Endothelial cell (in vitro differentiated cells): Measurements from ENCODE around the gene TCTN2. TPM values are rescaled to one million over a fixed set of nuclear protein-coding genes. Genes with fewer than 3 reads are reported as not detected.

ENCODE experiments used
- DNase-seq: peaks from one replicate; pipeline ENCODE4 v3.0.0; 2021; ENCODE audit warnings: low spot score
- H3K27ac Mint-ChIP-seq: one replicate; pipeline ENCODE4 v1.8.0; 2021; ENCODE audit warnings: mixed read lengths, inconsistent platforms; ENCODE audit not compliant: unreplicated experiment
- H3K27me3 Mint-ChIP-seq: one replicate; pipeline ENCODE4 v1.8.0; 2021; ENCODE audit warnings: mild to moderate bottlenecking, moderate library complexity, mixed read lengths, inconsistent platforms; ENCODE audit not compliant: unreplicated experiment
- H3K36me3 Mint-ChIP-seq: one replicate; pipeline ENCODE4 v1.8.0; 2021; ENCODE audit warnings: mild to moderate bottlenecking, low read depth, mixed read lengths, inconsistent platforms; ENCODE audit not compliant: unreplicated experiment
- H3K4me1 Mint-ChIP-seq: one replicate; pipeline ENCODE4 v1.8.0; 2021; ENCODE audit warnings: mild to moderate bottlenecking, mixed read lengths, inconsistent platforms; ENCODE audit not compliant: unreplicated experiment
- H3K4me3 Mint-ChIP-seq: one replicate; pipeline ENCODE4 v1.8.0; 2021; ENCODE audit warnings: mild to moderate bottlenecking, mixed read lengths, inconsistent platforms; ENCODE audit not compliant: unreplicated experiment
- H3K9me3 Mint-ChIP-seq: one replicate; pipeline ENCODE4 v1.8.0; 2021; ENCODE audit warnings: mixed read lengths, inconsistent platforms; ENCODE audit not compliant: unreplicated experiment
- total RNA-seq: library from RNA; stranded (reverse); fragmentation: NEBNext Ultra II Directional; extraction: Animal tissue kit (Norgen Biotek cat#: 25700); gene quantifications from one replicate; pipeline ENCODE4 v1.2.1, GENCODE V29; 2021; ENCODE audit not compliant: unreplicated experiment
- TF ChIP-seq, protein P1 (sequence below): fragments of 200-600 bp; sonication (generic); IDR thresholded peaks from one replicate; pipeline ENCODE4 v1.5.0; 2021; ENCODE audit warnings: antibody characterized with exemption; ENCODE audit not compliant: unreplicated experiment

Gene TCTN2
- total RNA-seq, 1 donor from 2014 or later: 11.3 TPM

DNA sequence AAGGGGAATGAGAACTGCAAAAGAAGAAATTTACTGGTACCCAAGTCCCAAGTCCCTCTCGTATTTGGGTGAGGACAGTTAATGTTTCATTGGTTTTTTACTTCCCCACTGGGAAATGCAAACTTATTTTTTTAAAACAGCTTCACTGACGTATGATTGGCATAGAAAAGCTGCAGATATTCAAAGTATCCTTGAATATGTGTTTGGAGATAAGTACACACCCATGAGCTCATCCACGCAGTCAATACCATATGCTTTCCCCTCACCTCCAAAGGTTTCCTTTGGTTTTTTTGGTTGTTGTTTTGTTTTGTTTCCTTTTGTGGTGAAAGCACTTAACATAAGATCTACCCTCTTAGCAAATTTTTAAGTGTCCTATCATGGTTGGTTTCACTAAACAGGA lies 13.1 kb downstream of the TCTN2 start:
- no peak for DNase-seq
- H3K36me3 Mint-ChIP-seq: peaks cover 10% of the 10 kb centered on the region
- no peaks in the 10 kb centered on the region for H3K4me1 Mint-ChIP-seq
- H3K4me3 Mint-ChIP-seq: no peak overlapping the region
- H3K27me3 Mint-ChIP-seq: peaks cover 3% of the 10 kb centered on the region
- TF ChIP-seq, protein P1, sequence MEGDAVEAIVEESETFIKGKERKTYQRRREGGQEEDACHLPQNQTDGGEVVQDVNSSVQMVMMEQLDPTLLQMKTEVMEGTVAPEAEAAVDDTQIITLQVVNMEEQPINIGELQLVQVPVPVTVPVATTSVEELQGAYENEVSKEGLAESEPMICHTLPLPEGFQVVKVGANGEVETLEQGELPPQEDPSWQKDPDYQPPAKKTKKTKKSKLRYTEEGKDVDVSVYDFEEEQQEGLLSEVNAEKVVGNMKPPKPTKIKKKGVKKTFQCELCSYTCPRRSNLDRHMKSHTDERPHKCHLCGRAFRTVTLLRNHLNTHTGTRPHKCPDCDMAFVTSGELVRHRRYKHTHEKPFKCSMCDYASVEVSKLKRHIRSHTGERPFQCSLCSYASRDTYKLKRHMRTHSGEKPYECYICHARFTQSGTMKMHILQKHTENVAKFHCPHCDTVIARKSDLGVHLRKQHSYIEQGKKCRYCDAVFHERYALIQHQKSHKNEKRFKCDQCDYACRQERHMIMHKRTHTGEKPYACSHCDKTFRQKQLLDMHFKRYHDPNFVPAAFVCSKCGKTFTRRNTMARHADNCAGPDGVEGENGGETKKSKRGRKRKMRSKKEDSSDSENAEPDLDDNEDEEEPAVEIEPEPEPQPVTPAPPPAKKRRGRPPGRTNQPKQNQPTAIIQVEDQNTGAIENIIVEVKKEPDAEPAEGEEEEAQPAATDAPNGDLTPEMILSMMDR: no peak
- no peaks in the 10 kb centered on the region for H3K9me3 Mint-ChIP-seq
- H3K27ac Mint-ChIP-seq: no peak overlapping the region

DNA sequence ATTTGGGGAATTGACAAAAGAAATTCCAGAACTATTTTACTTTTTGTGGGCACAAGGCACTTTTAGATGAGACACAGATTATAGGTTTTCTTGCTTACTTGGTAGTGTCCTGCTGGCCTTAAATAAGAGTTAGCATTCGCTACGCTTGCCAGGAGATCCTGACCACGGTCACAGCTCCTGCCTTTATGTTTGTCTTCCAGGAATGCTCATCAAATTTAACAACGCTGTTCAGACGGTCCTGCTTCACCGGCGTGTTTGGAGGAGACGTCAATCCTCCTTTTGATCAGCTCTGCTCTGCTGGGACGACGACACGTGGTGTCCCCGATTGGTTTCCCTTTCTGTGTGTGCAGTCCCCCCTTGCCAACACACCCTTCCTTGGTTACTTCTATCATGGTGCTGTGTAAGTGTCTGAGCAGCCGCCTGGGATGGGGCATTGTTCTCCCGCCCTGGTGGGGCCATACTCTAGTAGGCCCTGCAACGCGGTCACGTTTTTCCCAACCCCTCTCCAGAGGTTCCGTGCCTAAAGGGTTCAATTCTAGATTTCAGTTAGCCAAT lies 15.8 kb downstream of the TCTN2 start:
- H3K27ac Mint-ChIP-seq: no peak overlapping the region
- no peak for DNase-seq
- peaks cover 1% of the 10 kb centered on the region for H3K27me3 Mint-ChIP-seq
- TF ChIP-seq, protein P1: no peak
- no peaks in the 10 kb centered on the region for H3K9me3 Mint-ChIP-seq
- H3K4me3 Mint-ChIP-seq: no peak overlapping the region
- H3K4me1 Mint-ChIP-seq: no peaks in the 10 kb centered on the region
- peaks cover 12% of the 10 kb centered on the region for H3K36me3 Mint-ChIP-seq

DNA sequence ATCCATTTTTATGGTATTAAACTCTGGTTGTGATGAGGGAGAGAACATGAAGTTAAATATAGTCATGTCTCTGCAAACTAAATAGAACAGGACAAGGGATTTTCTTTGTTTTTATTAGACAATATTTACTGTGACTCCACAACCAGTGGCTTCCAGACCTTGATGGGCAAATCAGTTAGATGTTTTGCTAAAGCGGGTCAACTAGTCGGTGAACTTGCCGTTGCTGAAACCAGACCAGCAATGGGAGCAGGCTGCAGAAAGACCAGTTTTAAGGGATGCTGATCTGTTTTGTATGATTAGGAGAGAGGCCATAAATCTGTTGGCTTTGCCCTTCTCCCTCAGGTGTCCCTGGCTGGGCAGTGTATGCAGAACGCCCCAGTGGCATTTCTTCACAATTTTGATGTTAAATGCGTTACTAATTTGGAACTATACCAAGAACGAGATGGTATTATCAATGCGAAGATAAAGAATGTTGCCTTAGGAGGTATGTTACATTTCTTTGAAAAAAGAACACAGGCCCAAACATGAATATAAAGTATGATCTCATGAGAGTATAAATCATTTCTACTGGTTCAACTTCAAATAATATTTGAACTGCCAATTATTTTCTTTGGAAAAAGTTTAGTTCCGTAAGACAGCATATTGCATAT lies 19.4 kb downstream of the TCTN2 start:
- peaks cover 16% of the 10 kb centered on the region for H3K36me3 Mint-ChIP-seq

DNA sequence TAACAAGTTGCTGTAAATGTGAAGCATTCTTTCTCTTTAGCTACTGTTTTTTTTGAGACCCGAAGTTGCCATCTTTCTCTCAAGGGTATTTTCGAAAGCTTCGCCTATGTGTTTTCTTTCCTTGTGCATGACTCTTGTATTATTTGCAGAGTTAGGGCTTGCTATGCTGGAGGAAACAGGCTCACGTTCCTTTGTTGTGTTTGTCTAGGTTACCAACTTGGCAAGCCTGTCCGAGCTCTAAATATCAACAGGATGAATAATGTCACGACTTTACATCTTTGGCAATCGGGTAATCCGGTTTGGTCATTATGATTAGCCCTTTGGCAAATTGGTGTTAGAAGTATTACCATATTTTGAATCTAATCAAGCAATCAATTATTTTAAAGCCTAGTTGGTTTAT lies 25.3 kb downstream of the TCTN2 start:
- Mint-ChIP-seq H3K27me3 (peaks cover 8% of the 10 kb centered on the region), H3K9me3 (no peaks in the 10 kb centered on the region), H3K4me1 (no peaks in the 10 kb centered on the region), H3K27ac (no peak overlapping the region), H3K36me3 (peaks cover 14% of the 10 kb centered on the region), H3K4me3 (no peak overlapping the region)
- DNase-seq: no peak
- TF ChIP-seq, protein P1: no peak

More for the DNA sequence above, 19.4 kb downstream of the TCTN2 start:
- Mint-ChIP-seq H3K9me3 (no peaks in the 10 kb centered on the region), H3K4me3 (no peak overlapping the region), H3K27ac (no peak overlapping the region), H3K4me1 (no peaks in the 10 kb centered on the region), H3K27me3 (peaks cover 1% of the 10 kb centered on the region)
- TF ChIP-seq, protein P1: no peak
- DNase-seq: no peak

DNA sequence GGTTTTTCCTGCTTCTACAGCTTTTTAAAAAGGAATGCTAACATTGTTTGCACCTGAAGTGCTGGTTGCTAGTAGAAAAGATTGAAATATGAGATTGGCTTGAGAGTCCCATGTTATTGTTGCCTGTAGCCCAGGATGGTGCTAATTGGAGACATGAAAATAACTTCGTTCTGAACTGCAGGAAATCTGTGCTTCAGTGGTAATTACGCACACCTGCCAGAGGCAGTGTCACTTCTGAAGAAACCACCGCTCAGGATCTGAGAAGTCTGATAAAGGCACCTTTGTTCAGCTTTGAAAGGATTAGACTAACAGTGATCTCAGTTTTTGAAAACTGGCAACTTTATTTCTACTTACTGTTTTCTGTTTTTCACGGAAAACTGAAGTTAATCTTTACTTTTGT lies 25.7 kb downstream of the TCTN2 start:
- Mint-ChIP-seq H3K27ac (no peak overlapping the region), H3K4me1 (no peaks in the 10 kb centered on the region), H3K9me3 (no peaks in the 10 kb centered on the region), H3K27me3 (peaks cover 9% of the 10 kb centered on the region), H3K4me3 (no peak overlapping the region), H3K36me3 (peaks cover 12% of the 10 kb centered on the region)
- TF ChIP-seq, protein P1: no peak
- DNase-seq: no peak
